CD14-positive monocyte (primary cell): ENCODE measurements around the gene CCDC87. TPM values are rescaled to one million over a fixed set of nuclear protein-coding genes. Genes with fewer than 3 reads are reported as not detected.

ENCODE experiments used
- DNase-seq, 3 donors: peaks; one replicate each; pipeline ENCODE4 v3.0.0-alpha.2; 2011 to 2022
- H2AFZ ChIP-seq: 2 replicates; pipeline ENCODE4 v1.6.0; 2012; ENCODE audit warnings: mild to moderate bottlenecking, low read depth, low read length, inconsistent platforms; ENCODE audit not compliant: insufficient read depth, poor library complexity, severe bottlenecking
- H3K27ac ChIP-seq, 2 donors: 1 replicate in 1 of 2; 2 replicates in 1 of 2; pipeline ENCODE4 v1.5.1; 2012 to 2013; ENCODE audit warnings: low read length in 2 of 2, control low read depth in 1 of 2, inconsistent platforms in 1 of 2, low read depth in 1 of 2, mild to moderate bottlenecking in 1 of 2
- H3K27me3 ChIP-seq, 2 donors: one replicate each; pipeline versions ENCODE4 v1.6.0 to v1.6.1; 2011 to 2013; ENCODE audit warnings: low read length in 2 of 2; ENCODE audit not compliant: control insufficient read depth in 2 of 2, insufficient read depth in 2 of 2
- H3K36me3 ChIP-seq, 2 donors: replicated peaks in 1 of 2; 1 replicate in 1 of 2; 2 replicates in 1 of 2; pipeline versions ENCODE4 v1.5.1 to v1.6.1; 2012 to 2013; ENCODE audit warnings: low read length in 2 of 2, control low read depth in 1 of 2, inconsistent platforms in 1 of 2, mild to moderate bottlenecking in 1 of 2; ENCODE audit not compliant: insufficient read depth in 2 of 2, control insufficient read depth in 1 of 2
- H3K4me1 ChIP-seq, 2 donors: 1 replicate in 1 of 2; 2 replicates in 1 of 2; pipeline versions ENCODE4 v1.5.1 to v1.6.1; 2012 to 2013; ENCODE audit warnings: low read length in 2 of 2, control low read depth in 1 of 2, inconsistent platforms in 1 of 2, mild to moderate bottlenecking in 1 of 2, moderate library complexity in 1 of 2; ENCODE audit not compliant: insufficient read depth in 2 of 2, control insufficient read depth in 1 of 2
- H3K4me2 ChIP-seq: replicated peaks from 2 replicates; pipeline ENCODE3; 2012; ENCODE audit warnings: low read length, moderate library complexity, mild to moderate bottlenecking; ENCODE audit not compliant: poor library complexity, severe bottlenecking; ENCODE audit errors: extremely low read depth
- H3K4me3 ChIP-seq, 3 experiments: fragments of 200-600 bp in 1 of 3; sonication (generic) in 1 of 3; replicated peaks in 1 of 3; 1 replicate in 2 of 3; 2 replicates in 1 of 3; pipeline ENCODE4 v1.5.1; 2011 to 2013; ENCODE audit warnings: low read length in 3 of 3, mild to moderate bottlenecking in 3 of 3, control low read depth in 2 of 3, low read depth in 2 of 3, inconsistent platforms in 1 of 3, moderate library complexity in 1 of 3
- H3K79me2 ChIP-seq: 2 replicates; pipeline ENCODE4 v1.6.0; 2012; ENCODE audit warnings: mild to moderate bottlenecking, control low read depth, inconsistent platforms, low read length, moderate library complexity; ENCODE audit not compliant: insufficient read depth
- H3K9ac ChIP-seq: 2 replicates; pipeline ENCODE4 v1.6.0; 2017; ENCODE audit warnings: low read length, mild to moderate bottlenecking; ENCODE audit not compliant: insufficient read depth, poor library complexity, severe bottlenecking
- H3K9me3 ChIP-seq, 2 donors: replicated peaks in 1 of 2; 1 replicate in 1 of 2; 2 replicates in 1 of 2; pipeline versions ENCODE4 v1.5.1 to v1.6.1; 2012 to 2013; ENCODE audit warnings: low read length in 2 of 2, control low read depth in 1 of 2; ENCODE audit not compliant: control insufficient read depth in 1 of 2, insufficient read depth in 1 of 2
- H4K20me1 ChIP-seq: 2 replicates; pipeline ENCODE4 v1.6.0; 2012; ENCODE audit warnings: mild to moderate bottlenecking, low read length, control low read depth, moderate library complexity; ENCODE audit not compliant: insufficient read depth
- H3K27ac Mint-ChIP-seq, 7 donors: one replicate each; pipeline ENCODE4 v1.8.0; 2020; ENCODE audit warnings: mild to moderate bottlenecking in 7 of 7, mixed read lengths in 7 of 7, moderate library complexity in 6 of 7, inconsistent platforms in 2 of 7
- H3K27me3 Mint-ChIP-seq, 3 donors: one replicate each; pipeline ENCODE4 v1.8.0; 2021 to 2022; ENCODE audit warnings: low read depth in 3 of 3, mild to moderate bottlenecking in 3 of 3, mixed read lengths in 3 of 3, moderate library complexity in 3 of 3, inconsistent platforms in 1 of 3
- H3K36me3 Mint-ChIP-seq, 2 donors: one replicate each; pipeline ENCODE4 v1.8.0; 2020; ENCODE audit warnings: mixed read lengths in 2 of 2, inconsistent platforms in 1 of 2, mild to moderate bottlenecking in 1 of 2
- H3K4me1 Mint-ChIP-seq: one replicate; pipeline ENCODE4 v1.8.0; 2020; ENCODE audit warnings: mild to moderate bottlenecking, mixed read lengths
- H3K4me3 Mint-ChIP-seq, 2 donors: one replicate each; pipeline ENCODE4 v1.8.0; 2020; ENCODE audit warnings: mild to moderate bottlenecking in 2 of 2, mixed read lengths in 2 of 2, moderate library complexity in 1 of 2
- H3K9me3 Mint-ChIP-seq, 7 donors: one replicate each; pipeline ENCODE4 v1.8.0; 2020 to 2022; ENCODE audit warnings: mixed read lengths in 7 of 7, mild to moderate bottlenecking in 6 of 7, moderate library complexity in 6 of 7, inconsistent platforms in 2 of 7
- CTCF ChIP-seq: fragments of 200-600 bp; IDR thresholded peaks from one replicate; pipeline ENCODE4 v1.8.0; 2022; ENCODE audit warnings: antibody characterized with exemption, mild to moderate bottlenecking
- WGBS: methylation state at CpG from one replicate; pipeline ENCODE4 v1.1.5; 2013; ENCODE audit warnings: missing lambda C conversion rate; ENCODE audit not compliant: insufficient coverage; 5-methylcytosine and 5-hydroxymethylcytosine counted together
- intact Hi-C, 2 donors: fragments of 100-400 bp; cut with micrococcal nuclease; formaldehyde crosslinking; loops; one replicate each; pipeline versions ENCODE4 v1.15.0 to v1.15.1; 2023
- polyA plus RNA-seq, 3 donors: library from polyadenylated mRNA; depleted of rRNA in 1 of 3; unstranded in 2 of 3; stranded (reverse) in 1 of 3; fragments of 300-500 nt in 2 of 3; fragments of >200 nt in 1 of 3; fragmentation: Illumina TruSeq in 2 of 3; gene quantifications; 1 replicate in 2 of 3; 2 replicates in 1 of 3; pipeline ENCODE4 v1.2.3, GENCODE V29; 2012 to 2021

CCDC87 gene
- polyA plus RNA-seq, 3 donors = not detected

GRCh38 chr11:66629356-66629755 lies 36.5 kb upstream of the CCDC87 start:
- no peaks in the 10 kb centered on the region for H3K9me3 Mint-ChIP-seq
- peaks cover 68 to 83% of the 10 kb centered on the region in 2 donors for H3K36me3 ChIP-seq
- H3K27ac Mint-ChIP-seq = peak overlapping the region in 3 of 7 donors; percentile 11 to 63 (median 19)
- H3K27me3 Mint-ChIP-seq = peaks cover 0 to 2% (median 0%) of the 10 kb centered on the region in 3 donors
- H3K9ac ChIP-seq = no peak overlapping the region
- H3K4me3 ChIP-seq = no peak overlapping the region
- H3K4me1 Mint-ChIP-seq = no peaks in the 10 kb centered on the region
- WGBS = 100% methylated on average over 1 of the region's 2 CpGs
- no peaks in the 10 kb centered on the region for H3K4me1 ChIP-seq
- TF ChIP-seq CTCF = no peak
- H3K9me3 ChIP-seq = no peaks in the 10 kb centered on the region
- peaks cover 100% of the 10 kb centered on the region for H3K79me2 ChIP-seq
- H4K20me1 ChIP-seq = peaks cover 98% of the 10 kb centered on the region
- no peak for DNase-seq
- H2AFZ ChIP-seq = no peak overlapping the region
- no peaks in the 10 kb centered on the region for H3K27me3 ChIP-seq
- intact Hi-C loops = no loop called here
- H3K4me3 Mint-ChIP-seq = no peak overlapping the region
- peaks cover 63 to 75% of the 10 kb centered on the region in 2 donors for H3K36me3 Mint-ChIP-seq
- H3K4me2 ChIP-seq = no peak overlapping the region
- no peak overlapping the region for H3K27ac ChIP-seq

GRCh38 chr11:66628061-66628603 lies 35.3 kb upstream of the CCDC87 start:
- no peak overlapping the region for H3K4me3 Mint-ChIP-seq
- H3K27ac ChIP-seq = peak overlapping the region in 1 of 2 donors; percentile 16

More at GRCh38 chr11:66628061-66628603, 35.3 kb upstream of the CCDC87 start:
- no peaks in the 10 kb centered on the region for H3K27me3 ChIP-seq
- H3K79me2 ChIP-seq = peaks cover 100% of the 10 kb centered on the region
- no peaks in the 10 kb centered on the region for H3K4me1 ChIP-seq
- 100% methylated on average over 3 of the region's 7 CpGs for WGBS
- no peak overlapping the region for H3K9ac ChIP-seq
- Mint-ChIP-seq H3K9me3 (no peaks in the 10 kb centered on the region), H3K27me3 (peaks cover 0 to 2% (median 0%) of the 10 kb centered on the region in 3 donors), H3K4me1 (no peaks in the 10 kb centered on the region), H3K36me3 (peaks cover 69 to 81% of the 10 kb centered on the region in 2 donors), H3K27ac (peak overlapping the region in 3 of 7 donors; percentile 3 to 21 (median 8))
- peaks cover 69 to 87% of the 10 kb centered on the region in 2 donors for H3K36me3 ChIP-seq
- intact Hi-C loops = no loop called here
- H3K9me3 ChIP-seq = no peaks in the 10 kb centered on the region
- no peak overlapping the region for H3K4me2 ChIP-seq
- TF ChIP-seq CTCF = no peak
- no peak overlapping the region for H2AFZ ChIP-seq
- no peak for DNase-seq
- H4K20me1 ChIP-seq = peaks cover 100% of the 10 kb centered on the region
- no peak overlapping the region for H3K4me3 ChIP-seq
